IPS-18a (cell line): ENCODE data around the gene FSTL4.

Experiments
- H3K27ac ChIP-seq: one replicate; pipeline ENCODE4 v1.5.1; 2013; ENCODE audit warnings: low read length
- H3K27me3 ChIP-seq: one replicate; pipeline ENCODE4 v1.6.1; 2013; ENCODE audit warnings: mild to moderate bottlenecking, low read length; ENCODE audit not compliant: control insufficient read depth, insufficient read depth
- H3K36me3 ChIP-seq: one replicate; pipeline ENCODE4 v1.6.1; 2013; ENCODE audit warnings: low read depth, low read length; ENCODE audit not compliant: control insufficient read depth
- H3K4me1 ChIP-seq: one replicate; pipeline ENCODE4 v1.6.1; 2013; ENCODE audit warnings: low read depth, low read length; ENCODE audit not compliant: control insufficient read depth
- H3K4me3 ChIP-seq: one replicate; pipeline ENCODE4 v1.5.1; 2013; ENCODE audit warnings: low read length
- H3K9ac ChIP-seq: one replicate; pipeline ENCODE4 v1.6.1; 2013; ENCODE audit warnings: mild to moderate bottlenecking, low read length, moderate library complexity
- H3K9me3 ChIP-seq: one replicate; pipeline ENCODE4 v1.6.1; 2013; ENCODE audit warnings: low read depth, low read length; ENCODE audit not compliant: control insufficient read depth

The FSTL4 gene

GRCh38 chr5:133241179-133242092 lies 370.9 kb downstream of the FSTL4 start:
- Histone ChIP-seq H3K9ac (no peak overlapping the region), H3K36me3 (no peaks in the 10 kb centered on the region), H3K27me3 (no peaks in the 10 kb centered on the region), H3K4me3 (no peak overlapping the region), H3K9me3 (no peaks in the 10 kb centered on the region), H3K4me1 (no peaks in the 10 kb centered on the region), H3K27ac (no peak overlapping the region)

GRCh38 chr5:133240425-133241091 lies 371.8 kb downstream of the FSTL4 start:
- Histone ChIP-seq H3K9me3 (no peaks in the 10 kb centered on the region), H3K27me3 (no peaks in the 10 kb centered on the region), H3K4me3 (no peak overlapping the region), H3K4me1 (no peaks in the 10 kb centered on the region), H3K9ac (no peak overlapping the region), H3K27ac (no peak overlapping the region), H3K36me3 (no peaks in the 10 kb centered on the region)

DNA sequence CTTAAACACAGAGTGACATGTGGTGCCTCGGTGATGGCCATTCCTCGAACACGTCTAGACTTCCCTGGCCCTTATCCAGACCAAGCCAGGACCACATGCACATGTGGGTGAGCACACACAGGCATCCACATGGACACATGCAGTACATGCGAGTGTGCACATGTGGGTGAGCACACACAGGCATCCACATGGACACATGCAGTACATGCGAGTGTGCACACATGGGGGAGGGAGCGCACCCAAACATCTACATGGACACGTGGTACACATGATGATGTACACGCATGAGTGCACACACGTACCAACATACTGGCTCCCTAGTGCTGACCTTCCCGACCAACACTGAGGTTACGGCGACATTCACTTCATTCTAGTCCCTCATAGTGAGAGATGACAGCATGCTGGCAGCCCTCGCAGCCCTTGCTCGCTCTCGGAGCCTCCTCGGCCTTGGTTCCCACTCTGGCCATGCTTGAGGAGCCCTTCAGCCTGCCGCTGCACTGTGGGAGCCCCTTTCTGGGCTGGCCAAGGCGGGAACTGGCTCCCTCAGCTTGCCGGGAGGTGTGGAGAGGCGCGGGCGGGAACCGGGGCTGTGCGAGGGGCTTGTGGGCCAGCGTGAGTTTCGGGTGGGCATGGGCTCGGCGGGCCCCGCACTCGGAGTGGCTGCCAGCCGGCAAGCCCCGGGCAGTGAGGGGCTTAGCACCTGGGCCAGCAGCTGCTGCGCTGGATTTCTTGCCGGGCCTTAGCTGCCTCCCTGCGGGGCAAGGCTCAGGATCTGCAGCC lies 373.7 kb downstream of the FSTL4 start:
- Histone ChIP-seq H3K27ac (no peak overlapping the region), H3K4me1 (no peaks in the 10 kb centered on the region)

DNA sequence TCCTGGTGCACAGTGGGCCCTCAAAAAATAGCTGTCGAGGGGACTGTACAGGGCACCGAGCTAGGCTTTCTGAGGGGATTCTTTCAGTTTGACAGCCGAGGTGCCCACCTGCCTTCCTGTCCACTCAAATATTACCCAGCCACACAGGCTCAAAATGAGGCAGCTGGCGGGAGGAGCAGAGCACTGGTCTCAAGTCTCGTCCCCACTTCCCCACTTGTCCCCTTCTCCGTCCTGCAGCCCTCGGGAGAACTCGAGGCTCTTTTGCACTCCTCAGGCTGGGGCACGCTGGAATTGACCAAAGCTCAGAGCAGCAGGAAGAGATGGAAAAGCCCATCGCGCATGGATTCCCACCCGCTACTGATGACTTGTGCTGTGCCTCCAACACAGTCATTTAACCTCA lies 375.4 kb downstream of the FSTL4 start:
- no peaks in the 10 kb centered on the region for H3K9me3 ChIP-seq
- no peak overlapping the region for H3K9ac ChIP-seq
- H3K36me3 ChIP-seq, result no peaks in the 10 kb centered on the region
- no peak overlapping the region for H3K4me3 ChIP-seq
- no peak overlapping the region for H3K27ac ChIP-seq
- H3K27me3 ChIP-seq, result no peaks in the 10 kb centered on the region
- H3K4me1 ChIP-seq, result no peaks in the 10 kb centered on the region

More for the DNA sequence above, 373.7 kb downstream of the FSTL4 start:
- Histone ChIP-seq H3K9me3 (no peaks in the 10 kb centered on the region), H3K27me3 (no peaks in the 10 kb centered on the region), H3K4me3 (no peak overlapping the region), H3K9ac (no peak overlapping the region), H3K36me3 (no peaks in the 10 kb centered on the region)

- Histone ChIP-seq H3K9me3 (no peaks in the 10 kb centered on the region), H3K36me3 (no peaks in the 10 kb centered on the region), H3K9ac (no peak overlapping the region), H3K4me3 (no peak overlapping the region), H3K27ac (no peak overlapping the region), H3K4me1 (no peaks in the 10 kb centered on the region), H3K27me3 (no peaks in the 10 kb centered on the region)
Observed at GRCh38 chr5:133236541-133236951, 375.8 kb downstream of the FSTL4 start.

- no peaks in the 10 kb centered on the region for H3K9me3 ChIP-seq
- H3K27me3 ChIP-seq, result no peaks in the 10 kb centered on the region
- H3K9ac ChIP-seq, result no peak overlapping the region
- no peaks in the 10 kb centered on the region for H3K4me1 ChIP-seq
- H3K36me3 ChIP-seq, result no peaks in the 10 kb centered on the region
- no peak overlapping the region for H3K4me3 ChIP-seq
- no peak overlapping the region for H3K27ac ChIP-seq
Observed at GRCh38 chr5:133235696-133236426, 376.5 kb downstream of the FSTL4 start.

DNA sequence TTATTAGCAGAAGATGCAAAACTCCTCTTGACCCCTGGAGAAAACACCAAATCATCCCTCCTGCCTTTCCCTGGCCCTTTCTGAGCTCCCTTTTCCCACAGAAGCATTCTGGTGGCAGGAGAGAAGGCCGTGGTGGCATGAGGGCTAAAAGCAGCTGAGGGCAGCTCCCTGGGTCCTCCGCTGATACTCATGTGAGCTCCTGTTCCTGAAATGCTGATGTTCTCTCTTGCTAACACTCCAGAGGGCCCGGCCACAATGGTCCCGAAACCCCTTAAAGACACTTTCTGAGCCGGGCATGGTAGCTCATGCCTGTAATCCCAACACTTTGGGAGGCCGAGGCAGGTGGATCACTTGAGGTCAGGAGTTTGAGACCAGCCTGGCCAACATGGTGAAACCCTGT lies 377.4 kb downstream of the FSTL4 start:
- Histone ChIP-seq H3K27me3 (no peaks in the 10 kb centered on the region), H3K9ac (no peak overlapping the region), H3K4me1 (no peaks in the 10 kb centered on the region), H3K9me3 (no peaks in the 10 kb centered on the region), H3K36me3 (no peaks in the 10 kb centered on the region), H3K4me3 (no peak overlapping the region), H3K27ac (no peak overlapping the region)

- Histone ChIP-seq H3K9ac (no peak overlapping the region), H3K27me3 (no peaks in the 10 kb centered on the region), H3K27ac (no peak overlapping the region), H3K36me3 (no peaks in the 10 kb centered on the region), H3K9me3 (no peaks in the 10 kb centered on the region), H3K4me3 (no peak overlapping the region), H3K4me1 (no peaks in the 10 kb centered on the region)
Observed at GRCh38 chr5:133234273-133234672, 378.1 kb downstream of the FSTL4 start.

- no peaks in the 10 kb centered on the region for H3K9me3 ChIP-seq
- H3K4me1 ChIP-seq, result no peaks in the 10 kb centered on the region
- no peaks in the 10 kb centered on the region for H3K27me3 ChIP-seq
- no peak overlapping the region for H3K27ac ChIP-seq
- no peak overlapping the region for H3K9ac ChIP-seq
- no peaks in the 10 kb centered on the region for H3K36me3 ChIP-seq
- no peak overlapping the region for H3K4me3 ChIP-seq
Observed at GRCh38 chr5:133233616-133234015, 378.7 kb downstream of the FSTL4 start.

GRCh38 chr5:133232911-133233310 lies 379.4 kb downstream of the FSTL4 start:
- H3K9ac ChIP-seq, result no peak overlapping the region
- no peaks in the 10 kb centered on the region for H3K4me1 ChIP-seq
- H3K27ac ChIP-seq, result no peak overlapping the region
- no peaks in the 10 kb centered on the region for H3K9me3 ChIP-seq
- H3K27me3 ChIP-seq, result no peaks in the 10 kb centered on the region
- H3K4me3 ChIP-seq, result no peak overlapping the region
- H3K36me3 ChIP-seq, result no peaks in the 10 kb centered on the region

GRCh38 chr5:133232435-133232834 lies 379.9 kb downstream of the FSTL4 start:
- H3K4me3 ChIP-seq, result no peak overlapping the region
- H3K4me1 ChIP-seq, result no peaks in the 10 kb centered on the region
- no peak overlapping the region for H3K27ac ChIP-seq
- H3K36me3 ChIP-seq, result no peaks in the 10 kb centered on the region
- H3K27me3 ChIP-seq, result no peaks in the 10 kb centered on the region
- no peak overlapping the region for H3K9ac ChIP-seq
- no peaks in the 10 kb centered on the region for H3K9me3 ChIP-seq
